HepG2 (cell line): ENCODE data around the gene DMTF1. TPM values are rescaled to one million over a fixed set of nuclear protein-coding genes. Genes with fewer than 3 reads are reported as not detected.

ENCODE experiments used
- ATAC-seq: fragments of 200-7000 bp; cut with Tn5 transposase; 3 replicates; pipeline ENCODE4 v1.9.1; 2020; ENCODE audit warnings: mild to moderate bottlenecking, moderate library complexity
- BruUV-seq: library from RNA; stranded (reverse); fragments of 400-500 nt; replicated peaks from 2 replicates; lab custom pipeline; 2021; lab: Mats Ljungman, UMichigan
- CTCF ChIA-PET: fragments of 300-600 bp; formaldehyde crosslinking; extraction: SDS; loops from one replicate; lab custom pipeline; 2021; ENCODE audit warnings: low total read pairs, inconsistent platforms, low intra/inter-chr PET ratio; lab: Yijun Ruan, JAX
- POLR2A ChIA-PET: fragments of 350-600 bp; sonication (Branson Sonifier 250); formaldehyde crosslinking; loops from one replicate; lab custom pipeline; 2020; ENCODE audit warnings: antibody characterized with exemption, inconsistent platforms; lab: Yijun Ruan, JAX
- DNase-seq: peaks from one replicate; pipeline ENCODE4 v3.0.0-alpha.2; 2015; ENCODE audit warnings: low spot score
- FAIRE-seq: peaks from 3 replicates; lab custom pipeline; 2011; peaks lifted over from hg19 to GRCh38; lab: Jason Lieb, UNC
- H2AFZ ChIP-seq: one replicate; pipeline ENCODE4 v1.6.1; 2011; ENCODE audit warnings: low read length, inconsistent platforms
- H3K27ac ChIP-seq: fragments of 300-600 bp; 3 replicates; pipeline ENCODE4 v1.8.0; 2011; ENCODE audit warnings: mixed run types, mild to moderate bottlenecking, mixed read lengths, low read length, inconsistent platforms; ENCODE audit not compliant: insufficient read depth; ENCODE audit errors: extremely low read length
- H3K27me3 ChIP-seq, 2 experiments: fragments of 200-600 bp in 1 of 2; 2 replicates in 1 of 2; 3 replicates in 1 of 2; pipeline versions ENCODE4 v1.6.0 to v1.8.0; 2011; ENCODE audit warnings: low read length in 2 of 2, mild to moderate bottlenecking in 2 of 2, moderate library complexity in 2 of 2, inconsistent platforms in 1 of 2; ENCODE audit not compliant: insufficient read depth in 2 of 2, control insufficient read depth in 1 of 2
- H3K36me3 ChIP-seq, 2 experiments: fragments of 200-600 bp in 1 of 2; replicated peaks in 1 of 2; 2 replicates in 1 of 2; 3 replicates in 1 of 2; pipeline versions ENCODE4 v1.5.1 to v1.8.0; 2011; ENCODE audit warnings: low read length in 2 of 2, inconsistent platforms in 1 of 2; ENCODE audit not compliant: insufficient read depth in 2 of 2, control insufficient read depth in 1 of 2
- H3K4me1 ChIP-seq: 2 replicates; pipeline ENCODE4 v1.5.1; 2012; ENCODE audit warnings: low read length, inconsistent platforms; ENCODE audit not compliant: insufficient read depth
- H3K4me2 ChIP-seq: 2 replicates; pipeline ENCODE4 v1.6.0; 2011; ENCODE audit warnings: low read depth, low read length, inconsistent platforms
- H3K4me3 ChIP-seq, 3 experiments: fragments of 200-600 bp in 1 of 3; sonication (generic), shearing (Covaris generic) in 1 of 3; replicated peaks in 1 of 3; 2 replicates each; pipeline ENCODE4 v1.5.1; 2011 to 2016; ENCODE audit warnings: low read length in 3 of 3, inconsistent platforms in 2 of 3, low read depth in 2 of 3, mild to moderate bottlenecking in 2 of 3, control low read depth in 1 of 3, mixed read lengths in 1 of 3; ENCODE audit not compliant: insufficient read depth in 1 of 3
- H3K79me2 ChIP-seq: one replicate; pipeline ENCODE4 v1.6.1; 2011; ENCODE audit warnings: low read length, inconsistent platforms; ENCODE audit not compliant: insufficient read depth
- H3K9ac ChIP-seq: 2 replicates; pipeline ENCODE4 v1.6.0; 2011; ENCODE audit warnings: mild to moderate bottlenecking, low read depth, low read length, inconsistent platforms; ENCODE audit not compliant: insufficient read depth
- H3K9me3 ChIP-seq: 2 replicates; pipeline ENCODE4 v1.5.1; 2012; ENCODE audit warnings: mild to moderate bottlenecking, low read length
- H4K20me1 ChIP-seq: 2 replicates; pipeline ENCODE4 v1.6.0; 2011; ENCODE audit warnings: inconsistent platforms, mild to moderate bottlenecking, low read length, moderate library complexity; ENCODE audit not compliant: insufficient read depth
- NFKB2 ChIP-seq: sonication (generic); formaldehyde crosslinking; IDR thresholded peaks from 2 replicates; pipeline ENCODE4 v1.4.0; 2020; ENCODE audit warnings: missing genetic modification reagents, borderline replicate concordance
- RFX5 ChIP-seq: IDR thresholded peaks from 2 replicates; pipeline ENCODE4 v1.6.1; 2011; ENCODE audit warnings: low read depth, low read length, improper control_type of control experiment
- RFXANK ChIP-seq: IDR thresholded peaks from 2 replicates; pipeline ENCODE4 v1.6.1; 2016
- STAG1 ChIP-seq: sonication (generic); formaldehyde crosslinking; IDR thresholded peaks from 2 replicates; pipeline ENCODE4 v1.4.0; 2020; ENCODE audit warnings: missing genetic modification reagents
- TMF1 ChIP-seq: sonication (generic); formaldehyde crosslinking; IDR thresholded peaks from 2 replicates; pipeline ENCODE4 v1.8.1; 2022; ENCODE audit warnings: low read depth, missing genetic modification reagents
- ZNF225 ChIP-seq: sonication (generic); formaldehyde crosslinking; IDR thresholded peaks from 2 replicates; pipeline ENCODE4 v1.4.0; 2020; ENCODE audit warnings: mild to moderate bottlenecking, missing genetic modification reagents
- ZNF432 ChIP-seq: sonication (generic); formaldehyde crosslinking; IDR thresholded peaks from 2 replicates; pipeline ENCODE4 v1.5.0; 2020; ENCODE audit warnings: missing genetic modification reagents, mild to moderate bottlenecking, borderline replicate concordance
- ZNF484 ChIP-seq: sonication (generic); formaldehyde crosslinking; IDR thresholded peaks from 2 replicates; pipeline ENCODE4 v1.5.1; 2020; ENCODE audit warnings: mild to moderate bottlenecking, low read depth, missing genetic modification reagents, borderline replicate concordance
- ZNF609 ChIP-seq: sonication (generic); formaldehyde crosslinking; IDR thresholded peaks from 2 replicates; pipeline ENCODE4 v1.4.0; 2020; ENCODE audit warnings: mild to moderate bottlenecking, missing genetic modification reagents, borderline replicate concordance
- WGBS: methylation state at CpG from one replicate; pipeline ENCODE4 v1.1.6; 2017; ENCODE audit warnings: low lambda C conversion rate; 5-methylcytosine and 5-hydroxymethylcytosine counted together
- in situ Hi-C: cut with HindIII; loops from 2 replicates; pipeline ENCODE4 v1.10.0; 2017; ENCODE audit warnings: low pct_unique_long_range_greater_than_20kb; ENCODE audit not compliant: extremely low pct_ligation_motif_present
- intact Hi-C: fragments of 100-400 bp; cut with micrococcal nuclease; formaldehyde crosslinking; loops from one replicate; pipeline ENCODE4 v1.10.0; 2022; ENCODE audit not compliant: unreplicated experiment
- polyA plus RNA-seq, 8 experiments: library from polyadenylated mRNA; depleted of rRNA in 3 of 8; stranded (reverse) in 7 of 8; unstranded in 1 of 8; fragments of >200 nt; fragmentation: Illumina TruSeq in 4 of 8; extraction: Trizol in 4 of 8; gene quantifications; 2 replicates each; pipeline versions ENCODE4 v1.2.1 to v1.2.3, GENCODE V29; 2011 to 2016; ENCODE audit warnings: low read depth in 4 of 8, missing spikeins in 1 of 8, mixed read lengths in 1 of 8; ENCODE audit not compliant: insufficient read depth in 1 of 8
- total RNA-seq, 5 experiments: library from RNA; depleted of rRNA; stranded (reverse); fragments of >200 nt; fragmentation: Illumina TruSeq; extraction: Trizol; gene quantifications; 2 replicates each; pipeline ENCODE4 v1.2.3, GENCODE V29; 2016; ENCODE audit warnings: low read depth in 1 of 5

DMTF1 gene
- total and polyA plus RNA-seq, 2 of the 13 experiments (the other 11 are each of a cell fraction or from before 2014, with no cell fraction given): 45.8 to 132 TPM

- TF ChIP-seq ZNF609 (CRISPR knock-in tag) (no peak), ZNF484 (CRISPR knock-in tag) (no peak), RFXANK (CRISPR knock-in tag) (no peak), ZNF432 (CRISPR knock-in tag) (no peak), TMF1 (CRISPR knock-in tag) (no peak), NFKB2 (CRISPR knock-in tag) (no peak), STAG1 (CRISPR knock-in tag) (no peak)
Measured at GRCh38 chr7:87199241-87199640, 47.0 kb downstream of the DMTF1 start (continued).

- Histone ChIP-seq H2AFZ (no peak overlapping the region), H3K27me3 (no peaks in the 10 kb centered on the region), H3K4me2 (no peak overlapping the region), H4K20me1 (no peaks in the 10 kb centered on the region), H3K27ac (no peak overlapping the region), H3K79me2 (peaks cover 14% of the 10 kb centered on the region), H3K9ac (no peak overlapping the region), H3K9me3 (peaks cover 6% of the 10 kb centered on the region), H3K36me3 (peaks cover 6 to 32% of the 10 kb centered on the region in 2 experiments), H3K4me3 (no peak overlapping the region), H3K4me1 (peaks cover 17% of the 10 kb centered on the region)
- in situ Hi-C loops: no loop called here
- intact Hi-C loops: no loop called here
- no peak for FAIRE-seq
- CTCF ChIA-PET: no interaction called here
- BruUV-seq: no TSS peak
- DNase-seq: no peak
- TF ChIP-seq RFX5 (no peak), ZNF225 (CRISPR knock-in tag) (no peak)
- WGBS: 98% methylated on average over 6 of the region's 6 CpGs
- POLR2A ChIA-PET: no interaction called here
- ATAC-seq: peak; percentile 25; the same call in 2 of the 3 replicates
Measured at GRCh38 chr7:87199700-87200450, 47.6 kb downstream of the DMTF1 start.
